ENCODE data around the gene UBXN10.

- TF ChIP-seq, protein P1, sequence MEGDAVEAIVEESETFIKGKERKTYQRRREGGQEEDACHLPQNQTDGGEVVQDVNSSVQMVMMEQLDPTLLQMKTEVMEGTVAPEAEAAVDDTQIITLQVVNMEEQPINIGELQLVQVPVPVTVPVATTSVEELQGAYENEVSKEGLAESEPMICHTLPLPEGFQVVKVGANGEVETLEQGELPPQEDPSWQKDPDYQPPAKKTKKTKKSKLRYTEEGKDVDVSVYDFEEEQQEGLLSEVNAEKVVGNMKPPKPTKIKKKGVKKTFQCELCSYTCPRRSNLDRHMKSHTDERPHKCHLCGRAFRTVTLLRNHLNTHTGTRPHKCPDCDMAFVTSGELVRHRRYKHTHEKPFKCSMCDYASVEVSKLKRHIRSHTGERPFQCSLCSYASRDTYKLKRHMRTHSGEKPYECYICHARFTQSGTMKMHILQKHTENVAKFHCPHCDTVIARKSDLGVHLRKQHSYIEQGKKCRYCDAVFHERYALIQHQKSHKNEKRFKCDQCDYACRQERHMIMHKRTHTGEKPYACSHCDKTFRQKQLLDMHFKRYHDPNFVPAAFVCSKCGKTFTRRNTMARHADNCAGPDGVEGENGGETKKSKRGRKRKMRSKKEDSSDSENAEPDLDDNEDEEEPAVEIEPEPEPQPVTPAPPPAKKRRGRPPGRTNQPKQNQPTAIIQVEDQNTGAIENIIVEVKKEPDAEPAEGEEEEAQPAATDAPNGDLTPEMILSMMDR (IDR thresholded peaks at IDR 0.05 in 8 of 11, conservative IDR thresholded peaks at IDR 0.05 in 3 of 11): no peak
- no peak for TF ChIP-seq POLR2A (IDR thresholded peaks at IDR 0.05)
- no peak for TF ChIP-seq POLR2AphosphoS5 (IDR thresholded peaks at IDR 0.05)
Observed at GRCh38 chr1:20138961-20139550, 46.8 kb upstream of the UBXN10 start, which contains the start of gene PLA2G2F.

Measured in spleen (tissue), 7 donors.